DMS 273 (cell line): ENCODE measurements around the gene CDH4.

Source experiments
- DNase-seq: peaks from one replicate; lab custom pipeline; 2025; ENCODE audit not compliant: unreplicated experiment; lab: John Stamatoyannopoulos, UW

CDH4 gene

GRCh38 chr20:61806995-61807394, 554.9 kb downstream of the CDH4 start:
- DNase-seq = no peak

GRCh38 chr20:61807471-61808160, 555.6 kb downstream of the CDH4 start:
- no peak for DNase-seq

GRCh38 chr20:61808447-61808846, 556.4 kb downstream of the CDH4 start:
- no peak for DNase-seq

- DNase-seq = no peak
These were observed 557.1 kb downstream of the CDH4 start for GRCh38 chr20:61809006-61809770.

GRCh38 chr20:61810066-61810737, 558.1 kb downstream of the CDH4 start:
- no peak for DNase-seq

- no peak for DNase-seq
These were observed 558.7 kb downstream of the CDH4 start for GRCh38 chr20:61810738-61811135.

GRCh38 chr20:61811166-61811565, 559.1 kb downstream of the CDH4 start:
- no peak for DNase-seq

GRCh38 chr20:61812121-61812844, 560.2 kb downstream of the CDH4 start:
- no peak for DNase-seq

- DNase-seq = no peak
These were observed 560.9 kb downstream of the CDH4 start for GRCh38 chr20:61812845-61813485.

GRCh38 chr20:61813791-61814190, 561.7 kb downstream of the CDH4 start:
- no peak for DNase-seq

GRCh38 chr20:61814244-61814643, 562.2 kb downstream of the CDH4 start:
- no peak for DNase-seq

GRCh38 chr20:61814726-61815125, 562.7 kb downstream of the CDH4 start:
- DNase-seq = no peak

- no peak for DNase-seq
These were observed 563.1 kb downstream of the CDH4 start for GRCh38 chr20:61815176-61815575.

GRCh38 chr20:61815678-61816077, 563.6 kb downstream of the CDH4 start:
- DNase-seq = no peak

- DNase-seq = no peak
These were observed 564.8 kb downstream of the CDH4 start for GRCh38 chr20:61816606-61817460.

- DNase-seq = no peak
These were observed 565.5 kb downstream of the CDH4 start for GRCh38 chr20:61817575-61817974.

GRCh38 chr20:61818746-61819573, 566.9 kb downstream of the CDH4 start:
- no peak for DNase-seq

- DNase-seq = no peak
These were observed 567.4 kb downstream of the CDH4 start for GRCh38 chr20:61819574-61819846.
